GM23338 (cell line): Measurements from ENCODE around the gene MECP2.

Experiments
- CREB1 ChIP-seq: fragments of 250-450 bp; sonication (Bioruptor Pico); IDR thresholded peaks from 2 replicates; pipeline ENCODE4 v1.5.0; 2020; ENCODE audit warnings: low read depth, mild to moderate bottlenecking, moderate library complexity
- ETS1 ChIP-seq: IDR thresholded peaks from 2 replicates; pipeline ENCODE4 v1.6.1; 2016; ENCODE audit warnings: antibody characterized with exemption
- EZH2 ChIP-seq: fragments of 200-600 bp; sonication (generic); IDR thresholded peaks from one replicate; pipeline ENCODE4 v1.8.0; 2017; ENCODE audit warnings: antibody characterized with exemption, mild to moderate bottlenecking, low read depth; ENCODE audit not compliant: unreplicated experiment
- EZH2phosphoT487 ChIP-seq: fragments of 200-600 bp; sonication (generic); IDR thresholded peaks from one replicate; pipeline ENCODE4 v1.8.1; 2018; ENCODE audit warnings: antibody characterized with exemption; ENCODE audit not compliant: unreplicated experiment
- JUNB ChIP-seq: IDR thresholded peaks from one replicate; pipeline ENCODE4 v1.6.1; 2016; ENCODE audit warnings: antibody characterized with exemption; ENCODE audit not compliant: unreplicated experiment
- NANOG ChIP-seq: IDR thresholded peaks from 2 replicates; pipeline ENCODE4 v1.6.1; 2016; ENCODE audit warnings: antibody characterized with exemption, borderline replicate concordance
- POLR2AphosphoS5 ChIP-seq: IDR thresholded peaks from 2 replicates; pipeline ENCODE4 v1.6.1; 2016; ENCODE audit warnings: antibody characterized with exemption, low read depth
- STAT1 ChIP-seq: IDR thresholded peaks from one replicate; pipeline ENCODE4 v1.6.1; 2016; ENCODE audit warnings: antibody characterized with exemption; ENCODE audit not compliant: unreplicated experiment
- ZNF114 ChIP-seq: fragments of 250-450 bp; sonication (Bioruptor Pico); IDR thresholded peaks from 2 replicates; pipeline ENCODE4 v1.5.0; 2020; ENCODE audit warnings: mild to moderate bottlenecking, moderate library complexity
- ZNF331 ChIP-seq: fragments of 250-450 bp; sonication (Bioruptor Pico); IDR thresholded peaks from 2 replicates; pipeline ENCODE4 v1.5.0; 2020; ENCODE audit warnings: low read depth, mild to moderate bottlenecking, moderate library complexity
- TF ChIP-seq, protein P1 (sequence below), 2 experiments: fragments of 200-600 bp in 1 of 2; sonication (generic) in 1 of 2; conservative IDR thresholded peaks; 2 replicates each; pipeline versions ENCODE4 v1.5.1 to v1.6.1; 2016 to 2017; ENCODE audit warnings: antibody characterized with exemption in 2 of 2, low read depth in 2 of 2, mild to moderate bottlenecking in 2 of 2, moderate library complexity in 1 of 2
- TF ChIP-seq, protein P2 (sequence below): IDR thresholded peaks from one replicate; pipeline ENCODE4 v1.6.1; 2018; ENCODE audit warnings: antibody characterized with exemption; ENCODE audit not compliant: unreplicated experiment
- TF ChIP-seq, protein P3 (sequence below): fragments of 250-450 bp; sonication (Bioruptor Pico); IDR thresholded peaks from 2 replicates; pipeline ENCODE4 v1.5.0; 2020; ENCODE audit warnings: mild to moderate bottlenecking, moderate library complexity

DNA sequence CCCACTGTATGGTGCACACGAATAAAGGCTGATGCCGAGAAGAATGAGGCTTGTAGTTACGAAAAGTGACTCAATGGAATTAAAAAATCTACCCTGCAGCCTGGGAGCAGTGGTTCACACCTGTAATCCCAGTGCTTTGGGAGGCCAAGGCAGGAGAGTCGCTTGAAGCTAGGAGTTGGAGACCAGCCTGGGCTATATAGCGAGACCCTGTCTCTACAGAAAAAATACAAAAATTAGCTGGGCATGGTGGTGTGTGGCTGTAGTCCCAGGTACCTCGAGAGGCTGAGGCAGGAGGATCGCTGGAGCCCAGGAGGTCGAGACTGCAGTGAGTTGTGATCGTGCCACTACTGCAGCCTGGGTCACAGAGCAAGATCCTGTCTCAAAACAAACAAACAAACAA lies 34.8 kb upstream of the MECP2 start:
- TF ChIP-seq EZH2 (no peak), POLR2AphosphoS5 (no peak), EZH2phosphoT487 (no peak), STAT1 (no peak), CREB1 (CRISPR knock-in tag) (no peak), JUNB (no peak), NANOG (no peak), ETS1 (no peak), ZNF114 (CRISPR knock-in tag) (no peak), ZNF331 (CRISPR knock-in tag) (no peak)
- TF ChIP-seq, protein P1, sequence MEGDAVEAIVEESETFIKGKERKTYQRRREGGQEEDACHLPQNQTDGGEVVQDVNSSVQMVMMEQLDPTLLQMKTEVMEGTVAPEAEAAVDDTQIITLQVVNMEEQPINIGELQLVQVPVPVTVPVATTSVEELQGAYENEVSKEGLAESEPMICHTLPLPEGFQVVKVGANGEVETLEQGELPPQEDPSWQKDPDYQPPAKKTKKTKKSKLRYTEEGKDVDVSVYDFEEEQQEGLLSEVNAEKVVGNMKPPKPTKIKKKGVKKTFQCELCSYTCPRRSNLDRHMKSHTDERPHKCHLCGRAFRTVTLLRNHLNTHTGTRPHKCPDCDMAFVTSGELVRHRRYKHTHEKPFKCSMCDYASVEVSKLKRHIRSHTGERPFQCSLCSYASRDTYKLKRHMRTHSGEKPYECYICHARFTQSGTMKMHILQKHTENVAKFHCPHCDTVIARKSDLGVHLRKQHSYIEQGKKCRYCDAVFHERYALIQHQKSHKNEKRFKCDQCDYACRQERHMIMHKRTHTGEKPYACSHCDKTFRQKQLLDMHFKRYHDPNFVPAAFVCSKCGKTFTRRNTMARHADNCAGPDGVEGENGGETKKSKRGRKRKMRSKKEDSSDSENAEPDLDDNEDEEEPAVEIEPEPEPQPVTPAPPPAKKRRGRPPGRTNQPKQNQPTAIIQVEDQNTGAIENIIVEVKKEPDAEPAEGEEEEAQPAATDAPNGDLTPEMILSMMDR (conservative IDR thresholded peaks at IDR 0.05; ENCODE audit: low read depth in 2 of 2) = no peak
- TF ChIP-seq, protein P2, sequence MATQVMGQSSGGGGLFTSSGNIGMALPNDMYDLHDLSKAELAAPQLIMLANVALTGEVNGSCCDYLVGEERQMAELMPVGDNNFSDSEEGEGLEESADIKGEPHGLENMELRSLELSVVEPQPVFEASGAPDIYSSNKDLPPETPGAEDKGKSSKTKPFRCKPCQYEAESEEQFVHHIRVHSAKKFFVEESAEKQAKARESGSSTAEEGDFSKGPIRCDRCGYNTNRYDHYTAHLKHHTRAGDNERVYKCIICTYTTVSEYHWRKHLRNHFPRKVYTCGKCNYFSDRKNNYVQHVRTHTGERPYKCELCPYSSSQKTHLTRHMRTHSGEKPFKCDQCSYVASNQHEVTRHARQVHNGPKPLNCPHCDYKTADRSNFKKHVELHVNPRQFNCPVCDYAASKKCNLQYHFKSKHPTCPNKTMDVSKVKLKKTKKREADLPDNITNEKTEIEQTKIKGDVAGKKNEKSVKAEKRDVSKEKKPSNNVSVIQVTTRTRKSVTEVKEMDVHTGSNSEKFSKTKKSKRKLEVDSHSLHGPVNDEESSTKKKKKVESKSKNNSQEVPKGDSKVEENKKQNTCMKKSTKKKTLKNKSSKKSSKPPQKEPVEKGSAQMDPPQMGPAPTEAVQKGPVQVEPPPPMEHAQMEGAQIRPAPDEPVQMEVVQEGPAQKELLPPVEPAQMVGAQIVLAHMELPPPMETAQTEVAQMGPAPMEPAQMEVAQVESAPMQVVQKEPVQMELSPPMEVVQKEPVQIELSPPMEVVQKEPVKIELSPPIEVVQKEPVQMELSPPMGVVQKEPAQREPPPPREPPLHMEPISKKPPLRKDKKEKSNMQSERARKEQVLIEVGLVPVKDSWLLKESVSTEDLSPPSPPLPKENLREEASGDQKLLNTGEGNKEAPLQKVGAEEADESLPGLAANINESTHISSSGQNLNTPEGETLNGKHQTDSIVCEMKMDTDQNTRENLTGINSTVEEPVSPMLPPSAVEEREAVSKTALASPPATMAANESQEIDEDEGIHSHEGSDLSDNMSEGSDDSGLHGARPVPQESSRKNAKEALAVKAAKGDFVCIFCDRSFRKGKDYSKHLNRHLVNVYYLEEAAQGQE = no peak
- TF ChIP-seq, protein P3, sequence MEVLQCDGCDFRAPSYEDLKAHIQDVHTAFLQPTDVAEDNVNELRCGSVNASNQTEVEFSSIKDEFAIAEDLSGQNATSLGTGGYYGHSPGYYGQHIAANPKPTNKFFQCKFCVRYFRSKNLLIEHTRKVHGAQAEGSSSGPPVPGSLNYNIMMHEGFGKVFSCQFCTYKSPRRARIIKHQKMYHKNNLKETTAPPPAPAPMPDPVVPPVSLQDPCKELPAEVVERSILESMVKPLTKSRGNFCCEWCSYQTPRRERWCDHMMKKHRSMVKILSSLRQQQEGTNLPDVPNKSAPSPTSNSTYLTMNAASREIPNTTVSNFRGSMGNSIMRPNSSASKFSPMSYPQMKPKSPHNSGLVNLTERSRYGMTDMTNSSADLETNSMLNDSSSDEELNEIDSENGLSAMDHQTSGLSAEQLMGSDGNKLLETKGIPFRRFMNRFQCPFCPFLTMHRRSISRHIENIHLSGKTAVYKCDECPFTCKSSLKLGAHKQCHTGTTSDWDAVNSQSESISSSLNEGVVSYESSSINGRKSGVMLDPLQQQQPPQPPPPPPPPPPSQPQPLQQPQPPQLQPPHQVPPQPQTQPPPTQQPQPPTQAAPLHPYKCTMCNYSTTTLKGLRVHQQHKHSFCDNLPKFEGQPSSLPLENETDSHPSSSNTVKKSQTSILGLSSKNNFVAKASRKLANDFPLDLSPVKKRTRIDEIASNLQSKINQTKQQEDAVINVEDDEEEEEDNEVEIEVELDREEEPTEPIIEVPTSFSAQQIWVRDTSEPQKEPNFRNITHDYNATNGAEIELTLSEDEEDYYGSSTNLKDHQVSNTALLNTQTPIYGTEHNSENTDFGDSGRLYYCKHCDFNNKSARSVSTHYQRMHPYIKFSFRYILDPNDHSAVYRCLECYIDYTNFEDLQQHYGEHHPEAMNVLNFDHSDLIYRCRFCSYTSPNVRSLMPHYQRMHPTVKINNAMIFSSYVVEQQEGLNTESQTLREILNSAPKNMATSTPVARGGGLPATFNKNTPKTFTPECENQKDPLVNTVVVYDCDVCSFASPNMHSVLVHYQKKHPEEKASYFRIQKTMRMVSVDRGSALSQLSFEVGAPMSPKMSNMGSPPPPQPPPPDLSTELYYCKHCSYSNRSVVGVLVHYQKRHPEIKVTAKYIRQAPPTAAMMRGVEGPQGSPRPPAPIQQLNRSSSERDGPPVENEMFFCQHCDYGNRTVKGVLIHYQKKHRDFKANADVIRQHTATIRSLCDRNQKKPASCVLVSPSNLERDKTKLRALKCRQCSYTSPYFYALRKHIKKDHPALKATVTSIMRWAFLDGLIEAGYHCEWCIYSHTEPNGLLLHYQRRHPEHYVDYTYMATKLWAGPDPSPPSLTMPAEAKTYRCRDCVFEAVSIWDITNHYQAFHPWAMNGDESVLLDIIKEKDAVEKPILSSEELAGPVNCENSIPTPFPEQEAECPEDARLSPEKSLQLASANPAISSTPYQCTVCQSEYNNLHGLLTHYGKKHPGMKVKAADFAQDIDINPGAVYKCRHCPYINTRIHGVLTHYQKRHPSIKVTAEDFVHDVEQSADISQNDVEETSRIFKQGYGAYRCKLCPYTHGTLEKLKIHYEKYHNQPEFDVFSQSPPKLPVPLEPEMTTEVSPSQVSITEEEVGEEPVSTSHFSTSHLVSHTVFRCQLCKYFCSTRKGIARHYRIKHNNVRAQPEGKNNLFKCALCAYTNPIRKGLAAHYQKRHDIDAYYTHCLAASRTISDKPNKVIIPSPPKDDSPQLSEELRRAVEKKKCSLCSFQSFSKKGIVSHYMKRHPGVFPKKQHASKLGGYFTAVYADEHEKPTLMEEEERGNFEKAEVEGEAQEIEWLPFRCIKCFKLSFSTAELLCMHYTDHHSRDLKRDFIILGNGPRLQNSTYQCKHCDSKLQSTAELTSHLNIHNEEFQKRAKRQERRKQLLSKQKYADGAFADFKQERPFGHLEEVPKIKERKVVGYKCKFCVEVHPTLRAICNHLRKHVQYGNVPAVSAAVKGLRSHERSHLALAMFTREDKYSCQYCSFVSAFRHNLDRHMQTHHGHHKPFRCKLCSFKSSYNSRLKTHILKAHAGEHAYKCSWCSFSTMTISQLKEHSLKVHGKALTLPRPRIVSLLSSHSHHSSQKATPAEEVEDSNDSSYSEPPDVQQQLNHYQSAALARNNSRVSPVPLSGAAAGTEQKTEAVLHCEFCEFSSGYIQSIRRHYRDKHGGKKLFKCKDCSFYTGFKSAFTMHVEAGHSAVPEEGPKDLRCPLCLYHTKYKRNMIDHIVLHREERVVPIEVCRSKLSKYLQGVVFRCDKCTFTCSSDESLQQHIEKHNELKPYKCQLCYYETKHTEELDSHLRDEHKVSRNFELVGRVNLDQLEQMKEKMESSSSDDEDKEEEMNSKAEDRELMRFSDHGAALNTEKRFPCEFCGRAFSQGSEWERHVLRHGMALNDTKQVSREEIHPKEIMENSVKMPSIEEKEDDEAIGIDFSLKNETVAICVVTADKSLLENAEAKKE (CRISPR knock-in tag) = no peak
